Smooth muscle cell (in vitro differentiated cells): Measurements from ENCODE around the gene EPS15. TPM values are rescaled to one million over a fixed set of nuclear protein-coding genes. Genes with fewer than 3 reads are reported as not detected.
"Not testable (repeated sequence)": the region's sequence is repeated elsewhere in the genome, so short reads cannot be mapped to it uniquely, and the experiment has no call there.

Experiments used
- DNase-seq: peaks from one replicate; lab custom pipeline; 2025; ENCODE audit not compliant: unreplicated experiment; lab: John Stamatoyannopoulos, UW
- H2AFZ ChIP-seq: fragments of 200-600 bp; sonication (generic); 2 replicates; pipeline ENCODE4 v1.6.0; 2016; ENCODE audit warnings: antibody characterized with exemption, low read depth, mild to moderate bottlenecking
- H3F3A ChIP-seq: fragments of 200-600 bp; sonication (generic); 2 replicates; pipeline ENCODE4 v1.6.0; 2017; ENCODE audit warnings: antibody characterized with exemption, low read depth
- H3K27ac ChIP-seq: fragments of 200-600 bp; sonication (generic); 2 replicates; pipeline ENCODE4 v1.5.1; 2016; ENCODE audit warnings: low read depth, mild to moderate bottlenecking
- H3K27me3 ChIP-seq: fragments of 200-600 bp; sonication (generic); 2 replicates; pipeline ENCODE4 v1.6.1; 2016; ENCODE audit warnings: low read depth, mild to moderate bottlenecking
- H3K36me3 ChIP-seq: fragments of 200-600 bp; sonication (generic); 2 replicates; pipeline ENCODE4 v1.5.1; 2016; ENCODE audit warnings: low read depth
- H3K4me1 ChIP-seq: fragments of 200-600 bp; sonication (generic); 2 replicates; pipeline ENCODE4 v1.5.1; 2016; ENCODE audit warnings: low read depth
- H3K4me2 ChIP-seq: fragments of 200-600 bp; sonication (generic); 2 replicates; pipeline ENCODE4 v1.6.0; 2016; ENCODE audit warnings: mild to moderate bottlenecking
- H3K4me3 ChIP-seq: fragments of 200-600 bp; sonication (generic); 2 replicates; pipeline ENCODE4 v1.5.1; 2016; ENCODE audit warnings: mild to moderate bottlenecking
- H3K79me2 ChIP-seq: fragments of 200-600 bp; sonication (generic); 2 replicates; pipeline ENCODE4 v1.6.0; 2016; ENCODE audit warnings: low read depth, mild to moderate bottlenecking
- H3K9ac ChIP-seq: fragments of 200-600 bp; sonication (generic); 2 replicates; pipeline ENCODE4 v1.6.0; 2016; ENCODE audit warnings: low read depth
- H3K9me3 ChIP-seq: fragments of 200-600 bp; sonication (generic); replicated peaks from 2 replicates; pipeline ENCODE4 v1.5.1; 2016; ENCODE audit warnings: low read depth
- H4K20me1 ChIP-seq: fragments of 200-600 bp; sonication (generic); 2 replicates; pipeline ENCODE4 v1.6.0; 2016; ENCODE audit warnings: low read depth
- CTCF ChIP-seq: fragments of 200-600 bp; sonication (generic); IDR thresholded peaks from 2 replicates; pipeline ENCODE4 v1.5.1; 2017; ENCODE audit warnings: borderline replicate concordance, mild to moderate bottlenecking, antibody characterized with exemption; ENCODE audit not compliant: insufficient read depth, poor library complexity, severe bottlenecking
- WGBS: methylation state at CpG from one replicate; pipeline ENCODE4 v1.1.7; 2016; ENCODE audit warnings: low lambda C conversion rate; 5-methylcytosine and 5-hydroxymethylcytosine counted together
- polyA plus RNA-seq: library from polyadenylated mRNA; unstranded; fragments of >200 nt; fragmentation: Nextera tagmentation; extraction: Ambion mirVana; gene quantifications from 2 replicates; pipeline ENCODE4 v1.2.1, GENCODE V29; 2016
- total RNA-seq: library from RNA; depleted of rRNA; stranded (reverse); fragments of >200 nt; gene quantifications from 2 replicates; pipeline ENCODE4 v1.2.3, GENCODE V29; 2014

Gene EPS15
- total and polyA plus RNA-seq, 2 experiments from 2014 or later, result 9.0 to 54.3 TPM

DNA sequence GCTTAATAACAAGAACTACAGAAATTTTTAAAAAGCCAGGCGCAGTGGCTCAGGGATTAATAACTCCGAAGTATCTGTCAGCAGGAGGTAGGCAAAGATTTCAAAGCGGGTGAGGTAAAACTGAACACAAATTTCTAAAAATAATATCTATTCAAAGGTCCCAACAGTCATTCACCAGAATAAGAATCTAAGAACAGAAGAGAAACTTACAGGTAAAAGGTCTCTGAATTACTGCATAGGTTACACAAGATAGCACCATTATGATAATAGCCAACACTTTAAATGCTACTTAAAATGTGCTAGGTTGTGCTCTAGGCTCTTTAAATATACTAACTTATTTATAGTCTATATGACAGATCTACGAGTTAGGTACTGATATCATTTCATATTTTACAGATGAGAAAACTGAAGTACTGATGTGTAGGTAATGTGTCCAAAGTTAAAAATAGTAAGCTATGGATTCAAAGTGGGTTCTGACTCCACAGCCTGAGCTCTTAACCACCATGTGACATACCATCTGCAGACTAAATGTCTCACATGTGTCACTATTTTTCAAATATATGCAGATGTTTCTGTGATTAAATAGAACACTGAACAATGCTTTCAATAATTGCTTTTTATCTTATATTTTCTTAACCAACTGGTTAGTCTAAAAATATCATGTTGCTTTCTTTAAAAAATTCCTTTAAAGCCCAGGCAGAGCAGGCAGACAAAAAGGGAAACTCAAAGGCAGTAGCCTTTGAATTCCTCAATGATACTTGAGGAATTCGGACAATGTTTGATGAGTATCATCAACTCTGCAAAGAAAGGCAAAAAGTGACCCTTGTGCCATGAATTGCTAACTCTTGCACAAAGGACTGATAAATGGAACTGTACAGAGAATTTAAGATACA, 108.3 kb downstream of the EPS15 start:
- H3K4me1 ChIP-seq, result peaks cover 7% of the 10 kb centered on the region
- H3K27ac ChIP-seq, result peak overlapping the region; percentile 1
- H3K4me2 ChIP-seq, result no peak overlapping the region
- DNase-seq, result no peak
- H3K9ac ChIP-seq, result no peak overlapping the region
- no peaks in the 10 kb centered on the region for H3K9me3 ChIP-seq
- H3K4me3 ChIP-seq, result no peak overlapping the region
- peaks cover 17% of the 10 kb centered on the region for H3K79me2 ChIP-seq
- no peak for TF ChIP-seq CTCF
- H3K27me3 ChIP-seq, result no peaks in the 10 kb centered on the region
- no peak overlapping the region for H2AFZ ChIP-seq
- WGBS, result 87% methylated on average over 5 of the region's 5 CpGs
- no peaks in the 10 kb centered on the region for H4K20me1 ChIP-seq
- no peaks in the 10 kb centered on the region for H3F3A ChIP-seq
- H3K36me3 ChIP-seq, result peaks cover 16% of the 10 kb centered on the region

- not testable (repeated sequence) for H3K9me3 ChIP-seq, H3K9ac ChIP-seq, H4K20me1 ChIP-seq, DNase-seq, H3K27me3 ChIP-seq, H3K4me1 ChIP-seq, H3K4me2 ChIP-seq, H3K27ac ChIP-seq, H3K4me3 ChIP-seq, H2AFZ ChIP-seq, H3F3A ChIP-seq
- Histone ChIP-seq H3K36me3 (peaks cover 19% of the 10 kb centered on the region), H3K79me2 (peaks cover 12% of the 10 kb centered on the region)
- WGBS, result 97% methylated on average over 7 of the region's 7 CpGs
Measured at GRCh38 chr1:51409755-51410541, 109.1 kb downstream of the EPS15 start.

DNA sequence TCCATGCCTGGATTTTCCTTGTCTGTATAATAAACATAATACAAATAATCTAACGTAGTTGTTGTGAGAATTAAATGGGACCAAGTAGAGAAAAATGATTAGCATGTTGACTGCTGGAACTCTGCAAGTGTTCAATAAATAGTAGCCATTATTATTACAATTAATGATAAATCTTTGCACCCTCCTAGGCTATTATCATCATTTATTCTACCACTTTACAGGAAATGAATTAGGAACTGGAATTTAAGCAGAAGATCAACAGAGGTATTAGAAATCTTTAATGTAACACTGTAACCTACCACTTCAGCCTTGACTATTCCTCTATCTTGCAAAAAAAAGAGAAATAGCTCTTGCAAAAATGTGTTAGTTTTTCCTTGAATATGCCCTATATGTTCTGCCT, 126.8 kb downstream of the EPS15 start:
- TF ChIP-seq CTCF, result no peak
- Histone ChIP-seq H4K20me1 (no peaks in the 10 kb centered on the region), H3K27ac (no peak overlapping the region), H3K4me3 (no peak overlapping the region), H3K9me3 (no peaks in the 10 kb centered on the region), H3K9ac (no peak overlapping the region), H3K27me3 (no peaks in the 10 kb centered on the region), H3K36me3 (peaks cover 11% of the 10 kb centered on the region), H3K4me2 (no peak overlapping the region), H3K4me1 (no peaks in the 10 kb centered on the region), H3K79me2 (no peaks in the 10 kb centered on the region), H2AFZ (no peak overlapping the region), H3F3A (no peaks in the 10 kb centered on the region)
- 100% methylated on average over 1 of the region's 1 CpG for WGBS
- no peak for DNase-seq

GRCh38 chr1:51390641-51391040, 128.4 kb downstream of the EPS15 start:
- not testable (repeated sequence) for H3K4me1 ChIP-seq, H2AFZ ChIP-seq, H3K9ac ChIP-seq, H3K9me3 ChIP-seq, H3K4me2 ChIP-seq, H3K79me2 ChIP-seq, H4K20me1 ChIP-seq, H3K27me3 ChIP-seq, H3F3A ChIP-seq, DNase-seq, H3K4me3 ChIP-seq, H3K27ac ChIP-seq
- WGBS, result 97% methylated on average over 2 of the region's 2 CpGs
- peaks cover 12% of the 10 kb centered on the region for H3K36me3 ChIP-seq

DNA sequence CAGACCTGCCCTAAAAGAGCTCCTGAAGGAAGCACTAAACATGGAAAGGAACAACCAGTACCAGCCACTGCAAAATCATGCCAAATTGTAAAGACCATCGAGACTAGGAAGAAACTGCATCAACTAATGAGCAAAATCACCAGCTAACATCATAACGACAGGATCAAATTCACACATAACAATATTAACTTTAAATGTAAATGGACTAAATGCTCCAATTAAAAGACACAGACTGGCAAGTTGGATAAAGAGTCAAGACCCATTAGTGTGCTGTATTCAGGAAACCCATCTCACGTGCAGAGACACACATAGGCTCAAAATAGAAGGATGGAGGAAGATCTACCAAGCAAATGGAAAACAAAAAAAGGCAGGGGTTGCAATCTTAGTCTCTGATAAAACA, 131.8 kb downstream of the EPS15 start:
- H3K4me3 ChIP-seq, DNase-seq, H3K9me3 ChIP-seq, H3K4me2 ChIP-seq, H3K9ac ChIP-seq, H2AFZ ChIP-seq, H3K27ac ChIP-seq, H3K79me2 ChIP-seq, H4K20me1 ChIP-seq, H3K27me3 ChIP-seq, H3K4me1 ChIP-seq, H3F3A ChIP-seq: not testable (repeated sequence)
- WGBS, result 91% methylated on average over 2 of the region's 3 CpGs
- H3K36me3 ChIP-seq, result peaks cover 24% of the 10 kb centered on the region

DNA sequence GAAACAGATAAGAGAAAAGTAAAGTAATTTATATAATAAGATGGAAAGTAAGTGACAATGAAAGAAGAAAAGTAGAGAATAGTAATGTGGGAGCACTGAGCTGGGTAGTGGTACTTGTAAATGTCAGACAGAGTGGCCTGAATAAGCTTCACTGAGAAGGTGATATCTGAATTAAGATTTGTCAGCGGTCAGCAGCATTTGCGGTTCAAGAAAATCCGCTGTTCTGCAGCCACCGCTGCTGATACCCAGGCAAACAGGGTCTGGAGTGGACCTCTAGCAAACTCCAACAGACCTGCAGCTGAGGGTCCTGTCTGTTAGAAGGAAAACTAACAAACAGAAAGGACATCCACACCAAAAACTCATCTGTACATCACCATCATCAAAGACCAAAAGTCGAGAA, 132.8 kb downstream of the EPS15 start:
- not testable (repeated sequence) for DNase-seq, H3K27me3 ChIP-seq, H3K27ac ChIP-seq, H3K4me3 ChIP-seq, H3K4me1 ChIP-seq, H3K79me2 ChIP-seq, H4K20me1 ChIP-seq, H3K9me3 ChIP-seq, H3F3A ChIP-seq, H3K9ac ChIP-seq, H3K4me2 ChIP-seq, H2AFZ ChIP-seq
- WGBS, result 100% methylated on average over 5 of the region's 5 CpGs
- H3K36me3 ChIP-seq, result peaks cover 24% of the 10 kb centered on the region
